A549 (cell line): ENCODE results near the gene OR5A1.

ENCODE experiments used
- CEBPB ChIP-seq, 2 experiments: fragments of >200 bp in 1 of 2; sonication (Bioruptor Twin) in 1 of 2; formaldehyde crosslinking in 1 of 2; IDR thresholded peaks; 2 replicates each; pipeline ENCODE4 v1.6.1; 2012 to 2016
- CTCF ChIP-seq: fragments of >200 bp; sonication (Bioruptor Twin); formaldehyde crosslinking; IDR thresholded peaks from 3 replicates; pipeline ENCODE4 v1.5.1; 2016
- EP300 ChIP-seq, 2 experiments: fragments of >200 bp; sonication (Bioruptor Twin); formaldehyde crosslinking; IDR thresholded peaks; 2 replicates in 1 of 2; 3 replicates in 1 of 2; pipeline ENCODE4 v1.6.1; 2016 to 2017
- ESRRA ChIP-seq: fragments of 150-350 bp; IDR thresholded peaks from 2 replicates; pipeline ENCODE4 v1.6.1; 2014; ENCODE audit warnings: mild to moderate bottlenecking, low read length, borderline replicate concordance
- NR3C1 ChIP-seq: fragments of >200 bp; sonication (Bioruptor Twin); formaldehyde crosslinking; IDR thresholded peaks from 3 replicates; pipeline ENCODE4 v1.6.1; 2017
- POLR2A ChIP-seq: IDR thresholded peaks from 2 replicates; pipeline ENCODE4 v1.6.1; 2012; ENCODE audit warnings: mild to moderate bottlenecking, low read length
- RAD21 ChIP-seq, 2 experiments: fragments of >200 bp in 1 of 2; sonication (Bioruptor Twin) in 1 of 2; formaldehyde crosslinking in 1 of 2; IDR thresholded peaks in 1 of 2; conservative IDR thresholded peaks in 1 of 2; 2 replicates in 1 of 2; 3 replicates in 1 of 2; pipeline ENCODE4 v1.6.1; 2012 to 2018; ENCODE audit warnings: inconsistent platforms in 1 of 2
- RARB ChIP-seq: fragments of 250-450 bp; sonication (Bioruptor Pico); IDR thresholded peaks from 2 replicates; pipeline ENCODE4 v1.8.0; 2021; ENCODE audit warnings: mild to moderate bottlenecking, moderate library complexity
- RCOR1 ChIP-seq: fragments of 150-350 bp; IDR thresholded peaks from 2 replicates; pipeline ENCODE4 v1.6.1; 2014; ENCODE audit warnings: antibody characterized with exemption, low read length, low read depth
- REST ChIP-seq: fragments of 200-600 bp; sonication (generic); IDR thresholded peaks from 2 replicates; pipeline ENCODE4 v1.6.1; 2016; ENCODE audit warnings: antibody characterized with exemption, mild to moderate bottlenecking, moderate library complexity
- SMC3 ChIP-seq: fragments of >200 bp; sonication (Bioruptor Twin); formaldehyde crosslinking; IDR thresholded peaks from 3 replicates; pipeline ENCODE4 v1.6.1; 2018; ENCODE audit warnings: inconsistent platforms
- USF2 ChIP-seq: fragments of 450-650 bp; IDR thresholded peaks from 2 replicates; pipeline ENCODE4 v1.6.1; 2014; ENCODE audit warnings: antibody characterized with exemption
- ZNF302 ChIP-seq: fragments of 250-450 bp; sonication (Bioruptor Pico); IDR thresholded peaks from 2 replicates; pipeline ENCODE4 v1.9.0; 2021; ENCODE audit warnings: inconsistent platforms, mild to moderate bottlenecking, moderate library complexity

GRCh38 chr11:59437770-59438169 lies 1.5 kb downstream of the OR5A1 start:
- TF ChIP-seq POLR2A: no peak
- no peak for TF ChIP-seq CTCF
- no peak for TF ChIP-seq REST
- no peak for TF ChIP-seq ZNF302
- TF ChIP-seq NR3C1: no peak
- no peak for TF ChIP-seq EP300 (IDR thresholded peaks at IDR 0.05)
- no peak for TF ChIP-seq RCOR1
- TF ChIP-seq CEBPB (IDR thresholded peaks at IDR 0.05): no peak
- TF ChIP-seq RARB (CRISPR knock-in tag): no peak
- no peak for TF ChIP-seq ESRRA
- no peak for TF ChIP-seq SMC3
- TF ChIP-seq RAD21 (conservative IDR thresholded peaks at IDR 0.05 in 1 of 2, IDR thresholded peaks at IDR 0.05 in 1 of 2): no peak
- TF ChIP-seq USF2: no peak
